ENCODE measurements around the gene SOX1.

- TF ChIP-seq CTCF (IDR thresholded peaks at IDR 0.05; ENCODE audit: low read length) (no peak), EZH2 (optimal IDR thresholded peaks at IDR 0.05; ENCODE audit: low read depth, low read length) (no peak)
These were observed 10.1 kb upstream of the SOX1 start for GRCh38 chr13:112056739-112057438.
